ENCODE data around the gene FAM32A. TPM values are rescaled to one million over a fixed set of nuclear protein-coding genes. Genes with fewer than 3 reads are reported as not detected.

FAM32A gene
- polyA plus RNA-seq, 5 donors: 97.1 to 118 (median 108) TPM

DNA sequence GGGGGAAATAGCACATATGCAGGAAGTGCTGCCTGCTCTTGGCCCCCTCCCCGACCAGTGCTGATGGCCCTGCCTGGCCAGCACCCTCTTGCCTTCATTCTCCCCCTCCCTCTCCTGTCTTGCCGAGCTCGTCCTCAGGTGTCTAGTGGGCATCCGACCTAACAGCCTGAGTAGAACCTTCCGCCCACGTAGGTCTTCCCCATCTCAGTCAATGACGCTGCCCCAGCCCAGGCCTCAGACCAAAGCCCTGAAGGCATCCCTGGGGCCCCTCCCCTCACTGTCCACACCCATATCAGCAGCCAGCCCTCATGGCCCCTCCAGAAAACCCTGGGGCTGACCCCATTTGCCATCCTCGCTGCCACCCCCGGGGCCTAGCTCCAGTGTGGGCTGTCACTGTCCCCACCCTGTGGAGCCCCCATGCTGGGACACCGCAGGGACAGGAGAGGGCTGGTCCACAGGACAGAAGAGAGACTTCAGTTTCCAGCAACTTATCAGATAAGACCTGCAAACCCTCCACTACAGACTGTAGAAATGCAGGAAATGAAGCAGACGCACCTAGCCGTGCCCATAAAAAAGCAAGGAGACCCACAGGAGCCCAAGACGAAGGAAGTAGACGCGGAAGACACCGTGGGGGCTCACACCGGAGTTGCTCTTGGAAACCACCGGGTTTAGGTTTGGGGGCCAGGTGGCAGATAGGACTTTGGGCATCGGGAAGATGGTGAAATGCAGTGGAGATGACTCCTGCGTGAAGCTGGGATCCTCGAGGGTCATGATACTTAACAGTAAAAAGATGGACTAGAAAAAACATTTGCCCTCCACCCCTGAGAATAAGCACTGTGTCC lies 50.8 kb downstream of the FAM32A start:
- DNase-seq: no peak

Other genes starting within 250 kb of the FAM32A start
- not detected for gene OR10H4, start 236.4 kb upstream of the FAM32A start, polyA plus RNA-seq (ENCODE audit: insufficient read depth in 1 of 5, insufficient read length in 5 of 5, low replicate concordance in 1 of 5)
- 100 to 1,000 TPM; 547 to 685 (median 592) TPM for gene TPM4, start 108.9 kb upstream of the FAM32A start, polyA plus RNA-seq (ENCODE audit: insufficient read depth in 1 of 5, insufficient read length in 5 of 5, low replicate concordance in 1 of 5)
- gene RAB8A, start 73.5 kb upstream of the FAM32A start, polyA plus RNA-seq (ENCODE audit: insufficient read depth in 1 of 5, insufficient read length in 5 of 5, low replicate concordance in 1 of 5): 100 to 1,000 TPM in 1 of 5 donors, 10 to 100 TPM in 4; 63.1 to 101 (median 72.9) TPM
- 1 to 10 TPM; 1.2 to 2.4 (median 2.2) TPM for gene HSH2D, start 41.7 kb upstream of the FAM32A start, polyA plus RNA-seq (ENCODE audit: insufficient read depth in 1 of 5, insufficient read length in 5 of 5, low replicate concordance in 1 of 5)
- not detected for gene CIB3, start 11.9 kb upstream of the FAM32A start, polyA plus RNA-seq (ENCODE audit: insufficient read depth in 1 of 5, insufficient read length in 5 of 5, low replicate concordance in 1 of 5)
- 10 to 100 TPM; 42.7 to 62.5 (median 45.7) TPM for gene AP1M1, start 12.5 kb downstream of the FAM32A start, polyA plus RNA-seq (ENCODE audit: insufficient read depth in 1 of 5, insufficient read length in 5 of 5, low replicate concordance in 1 of 5)
- gene KLF2, start 139.4 kb downstream of the FAM32A start, polyA plus RNA-seq (ENCODE audit: insufficient read depth in 1 of 5, insufficient read length in 5 of 5, low replicate concordance in 1 of 5): 10 to 100 TPM; 15.3 to 47.8 (median 31.4) TPM